Liver (tissue), 9 donors: ENCODE measurements around the gene FKTN. TPM values are rescaled to one million over a fixed set of nuclear protein-coding genes. Genes with fewer than 3 reads are reported as not detected.
A peak's percentile ranks its signal among the peaks of the same experiment; 100 is the strongest.

ENCODE experiments used
- DNase-seq: peaks from one replicate; pipeline ENCODE4 v3.0.0-alpha.2; 2017; ENCODE audit warnings: low spot score
- H3K27ac ChIP-seq, 2 donors: one replicate each; pipeline ENCODE4 v1.7.0; 2013; ENCODE audit warnings: inconsistent platforms in 2 of 2, low read length in 2 of 2, control low read depth in 1 of 2, low read depth in 1 of 2, mild to moderate bottlenecking in 1 of 2
- H3K27me3 ChIP-seq, 4 donors: one replicate each; pipeline versions ENCODE4 v1.6.1 to v1.7.0; 2013; ENCODE audit warnings: low read length in 3 of 4, inconsistent platforms in 1 of 4, mild to moderate bottlenecking in 1 of 4, moderate library complexity in 1 of 4; ENCODE audit not compliant: control insufficient read depth in 4 of 4, insufficient read depth in 4 of 4
- H3K36me3 ChIP-seq, 4 donors: one replicate each; pipeline versions ENCODE4 v1.6.1 to v1.7.0; 2013; ENCODE audit warnings: low read length in 3 of 4, mild to moderate bottlenecking in 3 of 4, low read depth in 1 of 4, moderate library complexity in 1 of 4; ENCODE audit not compliant: control insufficient read depth in 4 of 4, insufficient read depth in 3 of 4
- H3K4me1 ChIP-seq, 4 donors: one replicate each; pipeline versions ENCODE4 v1.6.1 to v1.7.0; 2013; ENCODE audit warnings: low read length in 3 of 4, mild to moderate bottlenecking in 3 of 4, moderate library complexity in 1 of 4; ENCODE audit not compliant: control insufficient read depth in 4 of 4, insufficient read depth in 4 of 4
- H3K4me3 ChIP-seq, 3 donors: one replicate each; pipeline versions ENCODE4 v1.6.1 to v1.7.0; 2013; ENCODE audit warnings: low read length in 3 of 3, control low read depth in 1 of 3, low read depth in 1 of 3, mild to moderate bottlenecking in 1 of 3
- H3K9ac ChIP-seq, 2 donors: one replicate each; pipeline ENCODE4 v1.7.0; 2013; ENCODE audit warnings: low read length in 2 of 2, mild to moderate bottlenecking in 2 of 2, moderate library complexity in 2 of 2, control low read depth in 1 of 2, low read depth in 1 of 2
- H3K9me3 ChIP-seq, 4 donors: one replicate each; pipeline versions ENCODE4 v1.6.1 to v1.7.0; 2013; ENCODE audit warnings: low read length in 3 of 4; ENCODE audit not compliant: control insufficient read depth in 4 of 4
- CTCF ChIP-seq: fragments of 150-350 bp; IDR thresholded peaks from 2 replicates; pipeline ENCODE4 v1.5.1; 2017; ENCODE audit warnings: improper control_type of control experiment, low read depth, low read length; ENCODE audit not compliant: missing input control
- EGR1 ChIP-seq, 2 donors: IDR thresholded peaks; 2 replicates each; pipeline ENCODE4 v1.6.1; 2016 to 2018; ENCODE audit warnings: antibody characterized with exemption in 2 of 2, low read depth in 2 of 2
- FOXA2 ChIP-seq: IDR thresholded peaks from 2 replicates; pipeline ENCODE4 v1.6.1; 2016; ENCODE audit warnings: antibody characterized with exemption
- GABPA ChIP-seq, 2 donors: IDR thresholded peaks in 1 of 2; conservative IDR thresholded peaks in 1 of 2; 2 replicates each; pipeline ENCODE4 v1.6.1; 2016; ENCODE audit warnings: antibody characterized with exemption in 2 of 2, mild to moderate bottlenecking in 1 of 2, moderate library complexity in 1 of 2
- HNF4A ChIP-seq, 2 donors: conservative IDR thresholded peaks; 2 replicates each; pipeline ENCODE4 v1.6.1; 2016; ENCODE audit warnings: antibody characterized with exemption in 2 of 2, mild to moderate bottlenecking in 2 of 2
- HNF4G ChIP-seq: IDR thresholded peaks from 2 replicates; pipeline ENCODE4 v1.6.1; 2016; ENCODE audit warnings: antibody characterized with exemption
- JUND ChIP-seq, 2 donors: IDR thresholded peaks; 2 replicates each; pipeline ENCODE4 v1.6.1; 2016; ENCODE audit warnings: antibody characterized with exemption in 2 of 2
- NR2F2 ChIP-seq: IDR thresholded peaks from 2 replicates; pipeline ENCODE4 v1.6.1; 2016; ENCODE audit warnings: antibody characterized with exemption
- RAD21 ChIP-seq, 2 donors: IDR thresholded peaks; 2 replicates each; pipeline ENCODE4 v1.6.1; 2016; ENCODE audit warnings: antibody characterized with exemption in 2 of 2, mild to moderate bottlenecking in 2 of 2
- SP1 ChIP-seq: IDR thresholded peaks from 2 replicates; pipeline ENCODE4 v1.6.1; 2018; ENCODE audit warnings: antibody characterized with exemption, mild to moderate bottlenecking
- WGBS: extraction: QIAGEN DNeasy Blood & Tissue Kit; methylation state at CpG from one replicate; pipeline ENCODE4 v1.1.7; 2013; 5-methylcytosine and 5-hydroxymethylcytosine counted together
- polyA plus RNA-seq, 2 donors: library from polyadenylated mRNA; stranded (reverse) in 1 of 2; unstranded in 1 of 2; fragments of 200-250 nt in 1 of 2; fragments of >200 nt in 1 of 2; fragmentation: Nextera tagmentation in 1 of 2; extraction: Ambion mirVana in 1 of 2; gene quantifications; one replicate each; pipeline versions ENCODE4 v1.2.1 to v1.2.3, GENCODE V29; 2013 to 2015
- total RNA-seq, 2 donors: library from RNA; depleted of rRNA; stranded (reverse); fragments of >200 nt; gene quantifications; one replicate each; pipeline ENCODE4 v1.2.3, GENCODE V29; 2014
- TF ChIP-seq, protein P1 (sequence below): IDR thresholded peaks from 2 replicates; pipeline ENCODE4 v1.6.1; 2016; ENCODE audit warnings: antibody characterized with exemption
- TF ChIP-seq, protein P2 (sequence below): IDR thresholded peaks from 2 replicates; pipeline ENCODE4 v1.6.1; 2016; ENCODE audit warnings: antibody characterized with exemption
- TF ChIP-seq, protein P3 (sequence below): IDR thresholded peaks from 2 replicates; pipeline ENCODE4 v1.6.1; 2016; ENCODE audit warnings: antibody characterized with exemption, mild to moderate bottlenecking
- TF ChIP-seq, protein P4 (sequence below): IDR thresholded peaks from 2 replicates; pipeline ENCODE4 v1.6.1; 2016; ENCODE audit warnings: antibody characterized with exemption
- donor health status: healthy.
- donor health status: healthy.
- donor health status: healthy.
- donor health status: healthy.
- donor health status: healthy.

Gene FKTN
- total and polyA plus RNA-seq, 4 donors, result 2.0 to 8.7 (median 4.5) TPM

GRCh38 chr9:105676351-105676923 lies 118.5 kb downstream of the FKTN start:
- no peak for DNase-seq
- Histone ChIP-seq H3K4me1 (peaks cover 2 to 37% (median 13%) of the 10 kb centered on the region in 4 donors), H3K27ac (no peak overlapping the region), H3K9ac (no peak overlapping the region), H3K4me3 (no peak overlapping the region), H3K27me3 (no peaks in the 10 kb centered on the region), H3K9me3 (no peaks in the 10 kb centered on the region), H3K36me3 (no peaks in the 10 kb centered on the region)
- no peak for TF ChIP-seq NR2F2
- WGBS, result 83% methylated on average over 6 of the region's 6 CpGs

- H3K27me3 ChIP-seq, result no peaks in the 10 kb centered on the region
- H3K4me3 ChIP-seq, result no peak overlapping the region
- H3K9ac ChIP-seq, result no peak overlapping the region
- H3K4me1 ChIP-seq, result peaks cover 2 to 28% (median 9%) of the 10 kb centered on the region in 4 donors
- H3K36me3 ChIP-seq, result no peaks in the 10 kb centered on the region
- H3K9me3 ChIP-seq, result no peaks in the 10 kb centered on the region
- DNase-seq, result no peak
- no peak overlapping the region for H3K27ac ChIP-seq
- 95% methylated on average over 1 of the region's 1 CpG for WGBS
- TF ChIP-seq, protein P1, sequence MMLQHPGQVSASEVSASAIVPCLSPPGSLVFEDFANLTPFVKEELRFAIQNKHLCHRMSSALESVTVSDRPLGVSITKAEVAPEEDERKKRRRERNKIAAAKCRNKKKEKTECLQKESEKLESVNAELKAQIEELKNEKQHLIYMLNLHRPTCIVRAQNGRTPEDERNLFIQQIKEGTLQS, result no peak
- TF ChIP-seq HNF4G (no peak), JUND (IDR thresholded peaks at IDR 0.05) (no peak)
These were observed 120.2 kb downstream of the FKTN start for GRCh38 chr9:105678163-105678562.

- H3K27me3 ChIP-seq, result no peaks in the 10 kb centered on the region
- peak overlapping the region in 1 of 2 donors; percentile 43 for H3K27ac ChIP-seq
- DNase-seq, result no peak
- H3K9me3 ChIP-seq, result no peaks in the 10 kb centered on the region
- no peak overlapping the region for H3K4me3 ChIP-seq
- H3K36me3 ChIP-seq, result no peaks in the 10 kb centered on the region
- H3K4me1 ChIP-seq, result peaks cover 2 to 22% (median 9%) of the 10 kb centered on the region in 4 donors
- TF ChIP-seq, protein P2, sequence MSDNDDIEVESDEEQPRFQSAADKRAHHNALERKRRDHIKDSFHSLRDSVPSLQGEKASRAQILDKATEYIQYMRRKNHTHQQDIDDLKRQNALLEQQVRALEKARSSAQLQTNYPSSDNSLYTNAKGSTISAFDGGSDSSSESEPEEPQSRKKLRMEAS, result no peak
- H3K9ac ChIP-seq, result no peak overlapping the region
- WGBS, result 35% methylated on average over 1 of the region's 1 CpG
These were observed 120.8 kb downstream of the FKTN start for GRCh38 chr9:105678781-105679180.

GRCh38 chr9:105679257-105680022 lies 121.5 kb downstream of the FKTN start:
- Histone ChIP-seq H3K27ac (peak overlapping the region; percentile 39 to 43), H3K36me3 (no peaks in the 10 kb centered on the region), H3K9ac (no peak overlapping the region), H3K4me3 (no peak overlapping the region), H3K27me3 (no peaks in the 10 kb centered on the region), H3K9me3 (no peaks in the 10 kb centered on the region), H3K4me1 (peaks cover 0 to 22% (median 9%) of the 10 kb centered on the region in 4 donors)
- WGBS, result 29% methylated on average over 8 of the region's 8 CpGs
- no peak for DNase-seq
- TF ChIP-seq CTCF (no peak), RAD21 (IDR thresholded peaks at IDR 0.05) (peak; percentile 27 to 43), JUND (IDR thresholded peaks at IDR 0.05) (peak in 1 of 2 donors; percentile 77), HNF4A (conservative IDR thresholded peaks at IDR 0.05) (peak; percentile 96 to 97), HNF4G (peak; percentile 92), GABPA (IDR thresholded peaks at IDR 0.05 in 1 of 2, conservative IDR thresholded peaks at IDR 0.05 in 1 of 2) (peak in 1 of 2 donors; percentile 39), EGR1 (IDR thresholded peaks at IDR 0.05; ENCODE audit: low read depth in 2 of 2) (peak in 1 of 2 donors; percentile 24), SP1 (peak; percentile 98), FOXA2 (peak; percentile 87)
- TF ChIP-seq, protein P3, sequence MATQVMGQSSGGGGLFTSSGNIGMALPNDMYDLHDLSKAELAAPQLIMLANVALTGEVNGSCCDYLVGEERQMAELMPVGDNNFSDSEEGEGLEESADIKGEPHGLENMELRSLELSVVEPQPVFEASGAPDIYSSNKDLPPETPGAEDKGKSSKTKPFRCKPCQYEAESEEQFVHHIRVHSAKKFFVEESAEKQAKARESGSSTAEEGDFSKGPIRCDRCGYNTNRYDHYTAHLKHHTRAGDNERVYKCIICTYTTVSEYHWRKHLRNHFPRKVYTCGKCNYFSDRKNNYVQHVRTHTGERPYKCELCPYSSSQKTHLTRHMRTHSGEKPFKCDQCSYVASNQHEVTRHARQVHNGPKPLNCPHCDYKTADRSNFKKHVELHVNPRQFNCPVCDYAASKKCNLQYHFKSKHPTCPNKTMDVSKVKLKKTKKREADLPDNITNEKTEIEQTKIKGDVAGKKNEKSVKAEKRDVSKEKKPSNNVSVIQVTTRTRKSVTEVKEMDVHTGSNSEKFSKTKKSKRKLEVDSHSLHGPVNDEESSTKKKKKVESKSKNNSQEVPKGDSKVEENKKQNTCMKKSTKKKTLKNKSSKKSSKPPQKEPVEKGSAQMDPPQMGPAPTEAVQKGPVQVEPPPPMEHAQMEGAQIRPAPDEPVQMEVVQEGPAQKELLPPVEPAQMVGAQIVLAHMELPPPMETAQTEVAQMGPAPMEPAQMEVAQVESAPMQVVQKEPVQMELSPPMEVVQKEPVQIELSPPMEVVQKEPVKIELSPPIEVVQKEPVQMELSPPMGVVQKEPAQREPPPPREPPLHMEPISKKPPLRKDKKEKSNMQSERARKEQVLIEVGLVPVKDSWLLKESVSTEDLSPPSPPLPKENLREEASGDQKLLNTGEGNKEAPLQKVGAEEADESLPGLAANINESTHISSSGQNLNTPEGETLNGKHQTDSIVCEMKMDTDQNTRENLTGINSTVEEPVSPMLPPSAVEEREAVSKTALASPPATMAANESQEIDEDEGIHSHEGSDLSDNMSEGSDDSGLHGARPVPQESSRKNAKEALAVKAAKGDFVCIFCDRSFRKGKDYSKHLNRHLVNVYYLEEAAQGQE, result peak; percentile 37
- TF ChIP-seq, protein P4, sequence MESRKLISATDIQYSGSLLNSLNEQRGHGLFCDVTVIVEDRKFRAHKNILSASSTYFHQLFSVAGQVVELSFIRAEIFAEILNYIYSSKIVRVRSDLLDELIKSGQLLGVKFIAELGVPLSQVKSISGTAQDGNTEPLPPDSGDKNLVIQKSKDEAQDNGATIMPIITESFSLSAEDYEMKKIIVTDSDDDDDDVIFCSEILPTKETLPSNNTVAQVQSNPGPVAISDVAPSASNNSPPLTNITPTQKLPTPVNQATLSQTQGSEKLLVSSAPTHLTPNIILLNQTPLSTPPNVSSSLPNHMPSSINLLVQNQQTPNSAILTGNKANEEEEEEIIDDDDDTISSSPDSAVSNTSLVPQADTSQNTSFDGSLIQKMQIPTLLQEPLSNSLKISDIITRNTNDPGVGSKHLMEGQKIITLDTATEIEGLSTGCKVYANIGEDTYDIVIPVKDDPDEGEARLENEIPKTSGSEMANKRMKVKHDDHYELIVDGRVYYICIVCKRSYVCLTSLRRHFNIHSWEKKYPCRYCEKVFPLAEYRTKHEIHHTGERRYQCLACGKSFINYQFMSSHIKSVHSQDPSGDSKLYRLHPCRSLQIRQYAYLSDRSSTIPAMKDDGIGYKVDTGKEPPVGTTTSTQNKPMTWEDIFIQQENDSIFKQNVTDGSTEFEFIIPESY, result peak; percentile 77
